Stimulated activated CD8-positive, alpha-beta memory T cell treated with anti-CD3 and anti-CD28 coated beads, Interleukin-7, amount 100 ng/mL, for 4 hours (primary cell): ENCODE results near the gene ADGRB3.
"Not testable (repeated sequence)": the region's sequence is repeated elsewhere in the genome, so short reads cannot be mapped to it uniquely, and the experiment has no call there.

ENCODE experiments used
- DNase-seq, 2 donors: peaks; one replicate each; pipeline ENCODE4 v3.0.0-alpha.2; 2020; ENCODE audit warnings: low read depth in 2 of 2

ADGRB3 gene

DNA sequence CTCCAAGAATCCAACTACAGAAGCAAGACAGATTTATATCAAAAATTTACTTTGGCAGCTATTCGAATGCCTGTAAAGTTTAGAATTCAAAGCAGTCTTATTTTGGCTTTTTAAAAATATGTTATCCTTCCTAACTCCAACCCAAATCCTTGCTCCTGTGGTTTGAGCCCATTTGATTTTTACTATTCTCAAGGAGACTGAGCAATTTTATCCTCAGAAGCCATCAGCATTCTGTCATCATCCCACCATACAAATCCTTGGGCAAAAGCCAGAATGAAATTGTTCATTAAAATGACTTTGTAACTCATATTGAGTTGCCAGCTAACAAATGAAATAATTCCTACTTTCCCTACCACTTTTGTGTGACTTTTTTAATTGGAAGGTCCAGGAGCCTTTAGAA lies 392.8 kb downstream of the ADGRB3 start:
- DNase-seq, result no peak

DNA sequence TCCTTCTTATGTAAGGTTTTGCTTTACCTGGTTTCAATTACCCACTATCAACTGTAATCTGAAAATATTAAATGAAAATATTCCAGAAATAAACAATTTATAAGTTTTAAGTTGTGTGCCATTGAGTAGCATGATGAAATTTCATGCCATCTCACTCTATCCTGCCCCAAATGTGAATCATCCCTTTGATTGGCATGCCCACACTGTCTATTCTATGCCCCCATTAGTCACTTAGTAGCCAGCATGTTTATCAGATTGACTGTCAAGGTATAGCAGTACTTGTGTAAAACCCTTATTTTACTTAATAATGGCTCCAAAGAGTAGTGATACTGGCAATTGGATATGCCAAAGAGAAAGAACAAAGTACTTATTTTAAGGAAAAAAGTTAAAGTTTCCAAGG lies 403.8 kb downstream of the ADGRB3 start:
- no peak for DNase-seq

DNA sequence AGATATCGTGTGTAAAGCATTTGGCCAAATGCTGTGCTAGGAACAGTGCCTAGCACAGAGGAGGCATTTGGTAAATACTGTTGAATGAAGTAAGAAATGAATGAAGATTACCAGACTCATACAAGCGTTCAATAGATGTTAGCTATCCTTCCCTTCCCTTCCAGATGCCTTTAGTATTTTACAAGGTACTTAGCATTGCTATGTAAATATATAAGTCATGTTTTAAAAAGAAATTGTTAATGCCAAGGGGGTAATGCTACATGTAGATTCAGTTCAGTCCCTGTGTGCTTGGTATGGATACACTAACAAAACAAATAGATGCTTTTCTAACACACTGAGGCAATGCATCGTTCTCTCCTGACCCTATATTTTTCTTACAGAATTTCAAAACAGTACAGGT lies 407.2 kb downstream of the ADGRB3 start:
- no peak for DNase-seq

DNA sequence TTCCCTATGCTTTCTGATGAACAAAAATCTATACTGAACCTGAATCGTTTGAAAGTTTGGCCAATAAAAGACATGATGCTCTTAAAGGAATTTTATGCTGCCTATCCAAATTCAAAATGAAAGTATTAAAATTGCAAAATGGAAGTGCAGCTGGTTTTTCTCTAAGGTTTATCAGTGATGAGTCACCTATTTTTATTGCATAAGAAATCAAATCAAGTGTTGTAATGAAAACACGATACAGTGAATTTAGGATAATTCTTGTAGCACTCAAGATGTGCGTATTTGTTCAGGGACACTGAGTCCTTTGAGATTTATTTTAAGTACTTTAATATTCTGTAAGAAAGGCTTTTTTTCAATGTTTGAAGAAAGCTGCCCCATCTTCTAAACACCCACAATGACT lies 409.5 kb downstream of the ADGRB3 start:
- DNase-seq, result no peak

DNA sequence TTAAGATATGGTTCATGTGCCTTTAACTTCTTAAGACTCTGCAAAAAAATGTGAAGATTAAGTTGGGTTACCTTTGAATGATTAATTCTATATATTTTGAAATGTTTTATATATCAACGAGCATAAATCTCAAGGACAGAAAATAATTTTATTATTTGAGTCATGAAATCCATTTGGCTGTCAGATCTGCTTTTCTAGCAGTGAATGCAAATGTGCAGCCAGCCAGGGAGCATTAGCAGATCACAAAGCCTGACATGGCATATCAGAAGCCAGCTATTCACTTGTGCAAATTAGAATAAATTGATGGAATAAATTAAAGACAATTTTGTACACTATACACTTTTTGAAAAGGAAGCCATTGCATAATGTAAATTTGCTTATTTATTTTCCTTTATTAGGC lies 424.3 kb downstream of the ADGRB3 start:
- DNase-seq, result no peak

DNA sequence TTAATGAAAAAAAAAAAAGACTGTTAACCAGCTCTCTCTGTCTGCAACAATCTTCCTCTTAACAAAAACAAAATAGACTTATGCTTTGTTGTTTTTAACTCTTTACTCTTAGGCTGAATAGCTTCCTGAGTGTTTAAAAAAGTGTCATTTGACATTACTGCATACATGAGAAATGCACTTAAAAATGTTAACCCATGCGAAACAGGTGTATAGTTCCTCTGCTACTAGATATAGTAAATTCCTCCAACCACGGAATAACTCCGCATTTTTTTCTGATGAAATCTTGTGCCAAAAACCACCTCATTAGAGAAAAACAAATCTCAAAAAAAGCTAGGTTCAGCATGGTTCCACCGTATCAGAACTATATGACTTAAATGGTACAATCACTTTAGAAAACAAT lies 426.0 kb downstream of the ADGRB3 start:
- no peak for DNase-seq

DNA sequence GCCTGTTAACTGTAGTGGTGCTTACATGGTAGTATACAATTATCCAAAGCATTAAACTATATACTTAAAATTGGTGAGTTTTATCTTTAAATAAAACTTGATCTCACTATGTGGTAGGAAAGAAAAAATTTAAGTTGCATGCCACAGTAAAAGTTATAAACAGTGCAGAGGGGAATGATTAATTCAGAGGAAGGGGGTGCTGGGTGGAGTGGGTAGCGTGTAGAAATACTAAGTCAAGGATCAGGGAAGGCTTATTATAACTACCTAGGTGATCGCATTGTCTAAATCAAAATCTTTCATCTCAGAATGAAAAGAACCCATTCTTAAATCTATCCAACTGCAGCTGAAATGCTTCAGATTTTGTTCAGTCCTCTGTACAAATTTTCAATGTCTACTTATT lies 428.3 kb downstream of the ADGRB3 start:
- DNase-seq, result no peak

DNA sequence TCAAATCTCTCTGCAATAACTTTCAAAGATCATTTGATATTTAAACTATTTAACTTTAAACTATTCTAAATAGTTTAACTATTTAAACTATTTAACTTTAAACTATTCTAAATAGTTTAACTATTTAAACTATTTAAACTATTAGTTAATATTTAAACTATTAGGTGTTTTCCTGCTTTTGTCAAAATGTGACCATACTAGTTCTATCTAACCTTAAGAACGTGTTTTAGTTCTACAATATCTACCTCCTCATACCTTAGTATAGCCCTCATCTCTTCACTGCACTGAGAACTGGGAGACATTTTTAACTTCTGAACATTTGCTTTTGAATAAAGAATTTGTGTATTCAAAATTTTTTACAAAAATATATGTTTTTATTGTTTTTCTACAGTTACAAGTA lies 429.1 kb downstream of the ADGRB3 start:
- DNase-seq, result no peak

DNA sequence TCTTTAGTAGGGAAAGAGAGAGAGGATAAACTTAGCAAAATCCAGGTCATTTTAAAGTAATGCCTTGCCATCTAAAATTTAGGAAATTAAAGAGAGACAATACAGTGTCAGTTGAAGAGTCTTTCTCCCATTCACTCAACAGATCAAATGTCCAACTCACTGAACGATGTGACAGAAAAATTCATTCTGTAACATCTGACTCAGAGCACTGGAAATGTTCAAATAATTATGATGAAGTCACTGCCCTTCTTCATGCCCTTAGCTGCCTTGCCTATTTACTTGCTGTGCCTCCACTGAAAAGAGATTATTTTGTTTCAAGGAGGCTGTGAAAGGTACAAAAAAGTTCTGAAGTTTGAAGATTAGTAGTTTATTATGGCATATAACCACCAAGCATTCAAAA lies 434.8 kb downstream of the ADGRB3 start:
- no peak for DNase-seq

DNA sequence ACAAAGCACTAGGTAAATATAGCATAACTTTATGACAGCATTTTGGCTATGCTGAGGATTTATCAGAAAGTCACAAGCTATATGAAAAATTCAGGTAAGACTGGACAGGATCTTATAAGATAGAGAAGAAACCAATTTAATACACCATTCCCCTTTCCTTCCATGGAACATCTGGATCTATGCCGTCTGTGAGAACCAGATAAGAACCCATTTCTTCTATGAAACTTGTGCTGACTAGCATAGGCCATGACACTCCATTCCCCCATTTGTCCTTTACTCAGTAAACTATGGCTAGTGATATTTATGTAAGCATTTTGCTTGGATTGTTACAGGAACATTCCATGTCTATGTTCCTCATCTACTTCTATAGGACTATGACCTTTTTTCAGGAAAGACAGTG lies 437.7 kb downstream of the ADGRB3 start:
- DNase-seq, result no peak

DNA sequence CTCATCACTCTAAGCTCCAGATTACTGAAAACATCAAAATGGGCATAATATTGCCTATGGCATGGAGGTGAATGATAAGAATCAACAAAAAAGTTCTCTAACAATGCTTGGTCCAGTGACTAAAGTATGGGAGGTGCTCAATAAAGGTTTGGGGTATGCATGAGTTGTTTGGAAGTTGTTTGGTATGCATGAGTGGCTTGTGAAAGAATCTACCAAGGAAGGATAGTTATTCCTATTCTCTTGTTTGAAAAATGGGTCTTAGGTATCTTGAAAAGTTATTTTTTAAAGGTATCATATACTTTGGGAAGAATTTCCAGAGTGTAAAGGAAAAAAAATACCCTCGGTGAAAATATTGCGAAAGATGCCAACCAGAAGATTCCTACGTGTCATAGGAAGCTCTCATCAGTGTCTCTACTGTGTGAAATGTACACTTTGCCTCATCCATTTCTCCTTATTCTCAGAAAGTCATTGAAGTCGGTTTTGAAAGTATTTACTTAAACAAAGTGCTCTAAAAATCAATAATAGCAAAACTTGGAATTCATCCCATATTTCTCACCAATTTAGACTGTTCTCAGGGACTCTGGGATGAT lies 449.8 kb downstream of the ADGRB3 start:
- DNase-seq, result no peak

DNA sequence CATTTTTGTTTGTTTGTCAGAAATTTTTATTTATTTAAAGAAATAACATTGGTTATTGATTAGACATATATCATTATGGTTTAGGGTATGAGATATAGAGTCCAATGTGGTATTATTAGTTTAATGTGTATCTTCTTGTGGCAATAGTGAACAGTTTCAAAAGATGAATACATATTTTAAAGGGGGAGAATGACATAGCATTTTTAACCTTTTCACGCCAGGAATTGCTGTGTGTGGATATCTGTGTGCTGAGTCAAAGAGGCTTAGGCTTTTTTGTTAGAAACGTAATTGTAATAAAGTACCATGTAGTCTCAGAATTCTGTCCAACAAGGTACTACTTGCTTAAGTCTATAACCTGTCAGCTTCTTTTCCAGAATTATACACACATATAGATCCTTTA lies 451.6 kb downstream of the ADGRB3 start:
- no peak for DNase-seq

DNA sequence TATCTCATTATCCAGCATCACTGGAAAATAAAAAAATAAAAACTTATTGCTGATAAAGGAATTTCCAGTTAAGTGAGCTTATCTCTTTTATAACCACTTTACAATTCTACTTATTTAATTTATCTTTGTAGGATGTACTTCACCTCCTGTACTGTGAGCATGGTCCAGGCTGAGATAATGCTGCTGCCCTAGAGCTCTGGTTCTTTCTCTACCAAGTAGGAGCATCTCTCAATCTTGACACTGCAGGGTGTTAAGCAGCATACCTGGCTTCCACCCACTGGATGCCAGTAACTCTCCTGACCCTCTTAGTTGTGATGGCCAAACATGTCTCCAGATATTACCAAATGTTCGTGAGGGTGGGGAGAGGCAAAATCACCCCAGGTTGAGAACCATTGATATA lies 454.5 kb downstream of the ADGRB3 start:
- no peak for DNase-seq

DNA sequence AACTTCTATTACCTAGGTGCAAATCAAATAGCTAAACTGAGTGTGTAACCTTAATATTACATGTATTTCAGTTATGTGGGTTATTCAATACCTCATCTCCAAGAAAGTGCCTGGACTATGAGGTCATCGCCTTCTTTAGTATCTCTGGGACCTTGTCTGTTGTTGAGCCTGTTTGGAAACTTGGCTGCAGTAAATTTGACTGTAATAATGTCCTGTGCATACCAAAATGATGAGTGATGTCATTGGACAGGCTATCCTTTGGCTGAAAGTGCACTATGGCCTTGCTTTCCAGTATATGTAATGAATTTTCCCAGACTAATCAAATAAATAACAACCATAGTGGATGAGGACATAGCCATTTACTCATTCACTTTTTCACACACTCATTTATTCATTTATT lies 455.1 kb downstream of the ADGRB3 start:
- no peak for DNase-seq

DNA sequence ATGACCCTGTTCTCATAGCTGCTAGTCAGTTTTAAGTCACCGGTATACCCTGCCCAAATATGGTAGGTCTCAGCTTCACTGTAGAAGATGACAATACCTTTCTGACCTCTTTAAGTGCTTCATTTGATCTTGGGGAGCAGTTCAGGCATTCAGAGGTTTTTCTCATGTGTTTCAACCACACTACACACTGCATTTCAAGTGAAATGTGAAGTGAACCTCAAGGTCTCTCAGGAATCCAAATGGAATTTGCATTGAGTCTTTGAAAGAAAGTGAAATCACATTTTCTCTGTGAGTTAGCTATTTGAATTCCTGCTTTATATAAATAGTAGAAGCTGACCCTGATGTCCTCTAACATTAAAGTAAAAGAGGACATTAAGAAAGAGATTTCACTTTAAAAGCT lies 461.6 kb downstream of the ADGRB3 start:
- no peak for DNase-seq

DNA sequence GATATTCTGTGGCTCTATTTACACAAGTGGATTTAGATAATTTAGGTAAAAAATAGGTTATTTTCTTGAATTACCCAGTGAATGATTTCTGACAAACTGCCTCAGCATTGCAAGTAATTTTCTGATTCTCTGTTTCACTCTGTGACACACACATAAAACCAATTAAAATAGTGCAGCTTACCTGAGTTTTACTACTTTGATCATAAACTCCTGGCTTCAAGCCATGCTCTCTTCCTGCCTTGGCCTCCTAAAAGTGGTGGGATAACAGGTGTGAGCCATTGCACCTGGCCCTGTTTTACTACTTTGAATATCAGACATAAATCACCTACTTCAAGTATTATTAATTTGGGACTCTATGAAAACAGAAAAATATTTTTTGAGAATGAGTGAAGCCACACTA lies 462.9 kb downstream of the ADGRB3 start:
- no peak for DNase-seq

DNA sequence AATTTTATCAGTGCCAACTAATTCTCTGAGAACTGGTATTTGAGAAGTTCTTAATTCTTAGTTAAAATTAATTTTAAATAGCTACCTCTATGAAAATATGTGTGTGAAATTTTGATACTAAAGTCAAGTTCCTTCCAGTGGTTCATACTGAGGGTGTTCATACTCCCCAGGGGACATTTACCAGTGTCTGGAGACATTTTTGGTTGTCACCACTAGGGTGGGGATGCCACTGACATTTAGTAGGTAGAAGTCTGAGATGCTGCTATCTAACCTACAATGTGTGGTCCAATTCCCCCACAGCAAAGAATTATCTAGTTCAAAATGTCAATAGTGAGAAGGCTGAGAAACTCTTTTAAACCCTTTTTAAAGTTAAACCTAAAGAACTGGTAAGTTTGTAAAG lies 463.8 kb downstream of the ADGRB3 start:
- DNase-seq, result no peak

DNA sequence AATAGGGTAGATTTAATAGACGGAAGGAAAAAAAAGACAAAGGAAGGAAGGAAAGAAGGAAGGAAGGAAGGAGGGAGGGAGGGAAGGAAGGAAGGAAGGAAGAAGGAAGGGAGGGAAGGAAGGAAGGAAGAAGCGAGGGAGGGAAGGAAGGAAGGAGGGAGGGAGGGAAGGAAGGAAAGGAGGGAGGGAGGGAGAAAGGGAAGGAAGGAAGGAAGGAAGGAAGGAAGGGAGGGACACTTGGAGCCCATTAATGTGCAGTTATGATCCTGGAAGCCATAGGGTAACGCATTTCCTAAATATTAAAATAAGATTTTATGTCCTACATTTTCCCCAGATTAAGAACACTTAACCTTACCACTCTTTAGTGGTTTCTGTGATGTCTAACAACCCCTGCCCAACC lies 465.7 kb downstream of the ADGRB3 start:
- no peak for DNase-seq

DNA sequence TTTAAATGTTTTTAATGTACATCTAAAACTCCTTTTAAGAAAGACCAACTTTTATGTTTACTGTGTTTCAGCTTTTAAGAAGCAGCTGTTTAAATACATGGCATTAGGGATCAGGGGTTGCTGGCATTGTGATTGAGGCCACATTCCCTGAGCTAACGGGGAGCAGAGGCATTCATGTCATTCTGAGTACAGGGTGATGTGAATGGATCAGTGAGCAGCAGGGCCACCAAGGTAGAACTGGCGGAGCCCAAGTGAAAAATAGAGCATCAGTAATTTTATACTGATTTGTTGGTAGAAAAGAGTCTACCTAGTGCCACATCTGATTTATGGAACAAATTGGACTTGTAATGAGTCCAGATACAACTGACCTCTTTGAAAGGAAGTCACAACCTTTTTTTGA lies 467.3 kb downstream of the ADGRB3 start:
- DNase-seq, result no peak

DNA sequence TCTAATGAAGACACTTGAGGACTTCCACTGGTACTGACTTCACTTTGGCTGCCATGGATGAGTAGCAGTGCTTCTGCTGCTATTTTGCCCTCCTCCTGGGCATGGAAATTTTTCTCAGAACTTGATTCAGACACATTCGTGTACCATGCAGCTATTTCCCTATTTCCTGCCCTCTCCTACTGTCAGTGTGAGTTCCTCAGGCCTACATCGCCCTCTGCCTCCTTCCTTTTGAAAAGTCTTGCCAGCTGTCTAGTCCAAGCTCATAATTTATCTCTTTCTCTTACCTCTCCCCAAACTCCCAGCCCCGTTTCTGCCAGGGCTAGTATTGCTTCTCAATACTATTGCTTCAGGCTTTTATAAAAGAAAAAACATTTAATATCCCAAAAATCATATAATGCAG lies 470.2 kb downstream of the ADGRB3 start:
- DNase-seq, result no peak

DNA sequence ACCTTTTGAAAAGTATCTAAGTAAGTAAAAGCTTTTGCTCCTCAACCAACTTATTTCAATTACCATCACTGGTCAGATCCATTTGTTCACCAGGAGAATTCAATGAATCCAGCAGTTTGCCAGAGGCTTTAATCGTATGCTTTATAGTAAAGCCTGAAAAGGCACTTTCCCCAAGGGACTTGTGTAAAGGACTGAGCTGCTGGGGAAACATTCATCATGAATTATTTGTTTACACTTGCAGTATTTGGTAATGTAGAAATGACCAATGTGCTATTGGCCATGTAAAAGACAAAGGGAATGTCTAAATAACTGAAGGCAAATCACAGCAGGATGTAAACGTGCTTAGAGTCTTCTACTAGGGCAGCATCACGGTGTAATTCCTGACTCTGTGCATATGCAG lies 471.4 kb downstream of the ADGRB3 start:
- DNase-seq, result no peak

DNA sequence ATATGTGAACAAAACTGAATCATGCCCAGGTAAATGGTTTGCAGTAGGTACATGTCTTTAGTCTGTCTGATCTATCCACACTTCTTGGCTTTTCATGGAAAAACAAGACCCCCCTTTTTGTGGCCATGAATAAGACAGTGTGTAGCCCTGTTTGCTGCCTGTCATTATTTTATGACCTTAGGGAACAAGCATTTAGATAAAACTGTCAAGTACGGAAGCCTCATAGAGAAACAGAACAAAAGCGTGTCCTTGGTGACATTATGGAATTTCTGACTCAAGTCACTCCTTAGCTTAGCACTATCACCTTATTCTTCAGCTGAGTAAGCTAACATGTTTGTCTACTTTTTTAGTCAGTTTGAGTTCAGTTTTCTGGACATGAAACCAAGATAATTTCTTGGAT lies 476.2 kb downstream of the ADGRB3 start:
- DNase-seq, result no peak

DNA sequence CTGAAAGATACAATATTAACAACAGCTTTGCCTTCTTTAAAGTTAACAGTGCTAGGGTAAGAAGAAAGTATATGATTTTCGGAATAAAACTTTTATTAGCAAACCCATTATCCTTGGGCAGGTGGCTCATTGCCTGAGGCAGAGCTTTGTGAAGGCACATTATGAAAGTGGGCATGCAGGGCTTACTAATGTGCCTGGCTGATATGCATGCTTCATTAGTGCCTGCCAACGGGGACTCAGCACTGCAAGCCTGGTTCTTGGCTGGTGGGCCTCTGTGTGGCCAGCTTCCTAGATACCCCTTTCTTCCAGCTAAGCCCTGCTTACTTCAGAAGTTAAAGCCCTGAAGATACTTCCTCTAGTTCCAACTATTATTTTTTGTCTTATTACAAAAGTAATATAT lies 481.6 kb downstream of the ADGRB3 start:
- DNase-seq, result no peak

DNA sequence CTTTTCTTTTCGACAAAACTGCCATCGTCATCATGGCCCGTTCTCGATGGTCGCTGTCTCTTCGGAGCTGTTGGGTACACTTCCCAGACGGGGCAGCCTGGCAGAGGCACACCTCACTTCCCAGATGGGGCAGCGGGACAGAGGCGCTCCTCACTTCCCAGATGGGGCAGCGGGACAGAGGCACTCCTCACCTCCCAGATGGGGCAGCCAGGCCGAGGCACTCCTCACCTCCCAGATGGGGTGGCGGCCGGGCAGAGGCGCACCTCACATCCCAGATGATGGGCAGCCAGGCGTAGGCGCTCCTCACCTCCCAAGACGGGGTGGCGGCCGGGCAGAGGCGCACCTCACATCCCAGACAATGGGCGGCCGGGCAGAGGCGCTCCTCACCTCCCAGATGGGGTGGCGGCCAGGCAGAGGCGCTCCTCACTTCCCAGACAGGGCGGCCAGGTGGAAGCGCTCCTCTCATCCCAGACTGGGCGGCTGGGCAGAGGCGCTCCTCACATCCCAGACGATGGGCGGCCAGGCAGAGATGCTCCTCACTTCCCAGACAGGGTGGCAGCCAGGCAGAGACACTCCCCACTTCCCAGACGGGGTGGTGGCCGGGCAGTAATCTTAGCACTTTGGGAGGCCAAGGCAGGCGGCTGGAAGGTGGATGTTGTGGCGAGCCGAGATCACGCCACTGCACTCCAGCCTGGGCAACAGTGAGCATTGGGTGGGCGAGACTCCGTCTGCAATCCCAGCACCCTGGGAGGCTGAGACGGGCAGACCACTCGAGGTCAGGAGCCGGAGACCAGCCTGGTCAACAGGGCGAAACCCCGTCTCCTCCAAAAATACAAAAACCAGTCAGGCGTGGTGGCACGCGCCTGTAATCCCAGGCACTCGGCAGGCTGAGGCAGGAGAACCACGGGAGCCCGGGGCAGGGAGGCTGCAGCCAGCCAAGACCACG lies 486.7 kb downstream of the ADGRB3 start:
- DNase-seq, result not testable (repeated sequence)
